Measurements from ENCODE around the gene HES2. TPM values are rescaled to one million over a fixed set of nuclear protein-coding genes. Genes with fewer than 3 reads are reported as not detected.
"Not testable (repeated sequence)": the region's sequence is repeated elsewhere in the genome, so short reads cannot be mapped to it uniquely, and the experiment has no call there.

The HES2 gene
- total and polyA plus RNA-seq, 2 experiments from 2014 or later, result 0.27 to 1.2 TPM

DNA sequence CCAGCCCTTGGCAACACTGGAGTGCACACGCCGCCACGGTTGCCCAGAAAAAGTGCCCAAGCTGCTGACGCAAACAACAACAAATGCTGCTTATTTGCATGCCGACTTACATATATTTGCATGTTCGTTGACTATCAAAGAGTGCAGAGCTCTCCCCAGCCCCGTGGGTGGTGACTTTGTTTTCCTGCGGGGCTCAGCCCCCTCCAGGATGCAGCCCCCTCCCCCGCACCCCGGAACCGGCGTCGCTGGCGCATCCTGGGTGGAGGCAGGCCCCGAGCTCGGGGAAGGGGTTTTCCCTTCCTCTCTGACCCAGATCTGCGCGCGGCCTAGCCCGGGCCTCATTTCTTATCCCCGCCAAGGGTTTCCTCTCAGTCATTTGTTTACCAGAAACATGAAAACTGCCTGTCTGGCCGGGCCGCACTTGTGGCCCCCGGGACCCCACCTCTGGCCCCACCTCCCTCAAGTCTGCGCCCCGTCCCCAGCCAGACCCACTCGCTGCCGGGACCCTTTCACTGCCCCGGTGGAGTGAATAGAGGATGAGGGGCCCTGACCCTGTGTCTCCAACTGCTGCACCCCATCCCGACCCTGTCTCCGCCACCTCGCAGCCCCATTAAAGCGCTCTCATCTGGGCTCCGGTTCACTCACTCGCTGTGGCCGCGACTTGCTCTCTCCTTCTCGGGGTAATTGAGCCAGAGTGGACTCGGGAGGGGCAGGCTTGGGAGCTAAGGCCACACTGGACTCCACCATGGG is 40.8 kb upstream of the HES2 start:
- Histone ChIP-seq H3K36me3 (replicated peaks; ENCODE audit: insufficient read depth, low read depth) (no peaks in the 10 kb centered on the region), H3K4me1 (ENCODE audit: insufficient read depth) (no peaks in the 10 kb centered on the region), H3K4me3 (no peak overlapping the region), H2AFZ (no peak overlapping the region), H3K27ac (no peak overlapping the region), H3K27me3 (no peaks in the 10 kb centered on the region), H3K4me2 (peak overlapping the region; percentile 41), H3K9me2 (replicated peaks; ENCODE audit: insufficient read depth) (no peaks in the 10 kb centered on the region), H4K20me1 (ENCODE audit: insufficient read depth, poor library complexity, severe bottlenecking) (no peaks in the 10 kb centered on the region), H3K79me2 (no peaks in the 10 kb centered on the region), H3K9me3 (ENCODE audit: low read depth) (no peaks in the 10 kb centered on the region)
- WGBS (ENCODE audit: low lambda C conversion rate, missing lambda C conversion rate), result 69% methylated on average over 27 of the region's 39 CpGs
- TF ChIP-seq, protein P1, sequence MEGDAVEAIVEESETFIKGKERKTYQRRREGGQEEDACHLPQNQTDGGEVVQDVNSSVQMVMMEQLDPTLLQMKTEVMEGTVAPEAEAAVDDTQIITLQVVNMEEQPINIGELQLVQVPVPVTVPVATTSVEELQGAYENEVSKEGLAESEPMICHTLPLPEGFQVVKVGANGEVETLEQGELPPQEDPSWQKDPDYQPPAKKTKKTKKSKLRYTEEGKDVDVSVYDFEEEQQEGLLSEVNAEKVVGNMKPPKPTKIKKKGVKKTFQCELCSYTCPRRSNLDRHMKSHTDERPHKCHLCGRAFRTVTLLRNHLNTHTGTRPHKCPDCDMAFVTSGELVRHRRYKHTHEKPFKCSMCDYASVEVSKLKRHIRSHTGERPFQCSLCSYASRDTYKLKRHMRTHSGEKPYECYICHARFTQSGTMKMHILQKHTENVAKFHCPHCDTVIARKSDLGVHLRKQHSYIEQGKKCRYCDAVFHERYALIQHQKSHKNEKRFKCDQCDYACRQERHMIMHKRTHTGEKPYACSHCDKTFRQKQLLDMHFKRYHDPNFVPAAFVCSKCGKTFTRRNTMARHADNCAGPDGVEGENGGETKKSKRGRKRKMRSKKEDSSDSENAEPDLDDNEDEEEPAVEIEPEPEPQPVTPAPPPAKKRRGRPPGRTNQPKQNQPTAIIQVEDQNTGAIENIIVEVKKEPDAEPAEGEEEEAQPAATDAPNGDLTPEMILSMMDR (IDR thresholded peaks at IDR 0.05; ENCODE audit: poor library complexity), result no peak
- TF ChIP-seq EZH2 (IDR thresholded peaks at IDR 0.05; ENCODE audit: borderline replicate concordance) (no peak), EZH2phosphoT487 (IDR thresholded peaks at IDR 0.05; ENCODE audit: low read depth, severe bottlenecking, unreplicated experiment) (no peak)
- DNase-seq (ENCODE audit: low spot score), result no peak

DNA sequence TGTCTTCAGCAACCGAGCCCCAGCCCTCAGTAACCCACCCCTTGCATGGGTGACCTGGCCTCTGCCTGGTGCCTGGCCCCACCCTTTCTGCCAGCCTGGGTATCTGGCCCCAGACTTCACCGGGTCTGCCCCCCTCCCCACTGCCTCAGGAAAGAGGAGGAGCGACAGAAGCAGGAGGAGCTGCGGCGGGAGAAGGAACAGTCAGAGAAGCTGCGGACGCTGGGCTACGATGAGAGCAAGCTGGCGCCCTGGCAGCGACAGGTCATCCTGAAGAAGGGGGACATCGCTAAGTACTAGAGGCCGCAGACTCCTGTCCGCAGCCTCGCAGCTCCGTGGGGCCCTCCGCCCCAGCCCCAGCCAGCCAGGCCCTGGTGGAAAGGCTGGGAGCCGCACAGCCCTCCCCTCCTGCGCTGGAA is 40.1 kb upstream of the HES2 start:
- H3K27ac ChIP-seq, result no peak overlapping the region
- WGBS (ENCODE audit: low lambda C conversion rate, missing lambda C conversion rate), result 47% methylated on average over 14 of the region's 18 CpGs
- no peaks in the 10 kb centered on the region for H3K36me3 ChIP-seq (replicated peaks; ENCODE audit: insufficient read depth, low read depth)
- TF ChIP-seq EZH2phosphoT487 (IDR thresholded peaks at IDR 0.05; ENCODE audit: low read depth, severe bottlenecking, unreplicated experiment) (no peak), EZH2 (IDR thresholded peaks at IDR 0.05; ENCODE audit: borderline replicate concordance) (no peak)
- TF ChIP-seq, protein P1 (IDR thresholded peaks at IDR 0.05; ENCODE audit: poor library complexity), result no peak
- H3K9me3 ChIP-seq (ENCODE audit: low read depth), result no peaks in the 10 kb centered on the region
- no peaks in the 10 kb centered on the region for H3K27me3 ChIP-seq
- H3K4me2 ChIP-seq, result peak overlapping the region; percentile 41
- no peaks in the 10 kb centered on the region for H4K20me1 ChIP-seq (ENCODE audit: insufficient read depth, poor library complexity, severe bottlenecking)
- no peaks in the 10 kb centered on the region for H3K79me2 ChIP-seq
- H3K9me2 ChIP-seq (replicated peaks; ENCODE audit: insufficient read depth), result no peaks in the 10 kb centered on the region
- no peak overlapping the region for H3K4me3 ChIP-seq
- no peaks in the 10 kb centered on the region for H3K4me1 ChIP-seq (ENCODE audit: insufficient read depth)
- H2AFZ ChIP-seq, result no peak overlapping the region
- DNase-seq (ENCODE audit: low spot score), result no peak

- no peak overlapping the region for H3K4me2 ChIP-seq
- H3K36me3 ChIP-seq (replicated peaks; ENCODE audit: insufficient read depth, low read depth), result no peaks in the 10 kb centered on the region
- DNase-seq (ENCODE audit: low spot score), result no peak
- no peaks in the 10 kb centered on the region for H4K20me1 ChIP-seq (ENCODE audit: insufficient read depth, poor library complexity, severe bottlenecking)
- no peaks in the 10 kb centered on the region for H3K9me3 ChIP-seq (ENCODE audit: low read depth)
- 77% methylated on average over 11 of the region's 11 CpGs for WGBS (ENCODE audit: low lambda C conversion rate, missing lambda C conversion rate)
- H3K27ac ChIP-seq, result no peak overlapping the region
- H2AFZ ChIP-seq, result no peak overlapping the region
- H3K27me3 ChIP-seq, result no peaks in the 10 kb centered on the region
- no peak overlapping the region for H3K4me3 ChIP-seq
- H3K4me1 ChIP-seq (ENCODE audit: insufficient read depth), result no peaks in the 10 kb centered on the region
- TF ChIP-seq EZH2 (IDR thresholded peaks at IDR 0.05; ENCODE audit: borderline replicate concordance), result no peak
- no peaks in the 10 kb centered on the region for H3K9me2 ChIP-seq (replicated peaks; ENCODE audit: insufficient read depth)
- no peaks in the 10 kb centered on the region for H3K79me2 ChIP-seq
Observed at GRCh38 chr1:6456800-6457466, 37.2 kb upstream of the HES2 start.

GRCh38 chr1:6455752-6456520 is 36.2 kb upstream of the HES2 start:
- not testable (repeated sequence) for H3K36me3 ChIP-seq (replicated peaks; ENCODE audit: insufficient read depth, low read depth); H3K27me3 ChIP-seq; H3K27ac ChIP-seq; H3K9me2 ChIP-seq (replicated peaks; ENCODE audit: insufficient read depth); H3K4me2 ChIP-seq; H4K20me1 ChIP-seq (ENCODE audit: insufficient read depth, poor library complexity, severe bottlenecking); H3K9me3 ChIP-seq (ENCODE audit: low read depth); DNase-seq (ENCODE audit: low spot score); H3K79me2 ChIP-seq; H2AFZ ChIP-seq; H3K4me3 ChIP-seq; H3K4me1 ChIP-seq (ENCODE audit: insufficient read depth)
- WGBS (ENCODE audit: low lambda C conversion rate, missing lambda C conversion rate), result 92% methylated on average over 53 of the region's 58 CpGs
